GM10248 (cell line): ENCODE results near the gene KAT6B.

Experiments used
- CTCF ChIA-PET: fragments of 300-600 bp; sonication (Branson Sonifier 250); formaldehyde crosslinking; extraction: SDS; loops from one replicate; lab custom pipeline; 2021; ENCODE audit warnings: antibody characterized with exemption; lab: Yijun Ruan, JAX
- POLR2A ChIA-PET: fragments of 350-650 bp; sonication (Branson Sonifier 250); formaldehyde crosslinking; extraction: SDS; loops from one replicate; lab custom pipeline; 2020; ENCODE audit warnings: antibody characterized with exemption; lab: Yijun Ruan, JAX
- DNase-seq: peaks from one replicate; pipeline ENCODE4 v3.0.0; 2012; ENCODE audit errors: extremely low spot score
- TF ChIP-seq, protein P1 (sequence below): IDR thresholded peaks from 2 replicates; pipeline ENCODE4 v1.5.1; 2012; ENCODE audit warnings: mild to moderate bottlenecking, low read depth; ENCODE audit errors: extremely low read depth, missing control alignments, control extremely low read depth

Gene KAT6B

DNA sequence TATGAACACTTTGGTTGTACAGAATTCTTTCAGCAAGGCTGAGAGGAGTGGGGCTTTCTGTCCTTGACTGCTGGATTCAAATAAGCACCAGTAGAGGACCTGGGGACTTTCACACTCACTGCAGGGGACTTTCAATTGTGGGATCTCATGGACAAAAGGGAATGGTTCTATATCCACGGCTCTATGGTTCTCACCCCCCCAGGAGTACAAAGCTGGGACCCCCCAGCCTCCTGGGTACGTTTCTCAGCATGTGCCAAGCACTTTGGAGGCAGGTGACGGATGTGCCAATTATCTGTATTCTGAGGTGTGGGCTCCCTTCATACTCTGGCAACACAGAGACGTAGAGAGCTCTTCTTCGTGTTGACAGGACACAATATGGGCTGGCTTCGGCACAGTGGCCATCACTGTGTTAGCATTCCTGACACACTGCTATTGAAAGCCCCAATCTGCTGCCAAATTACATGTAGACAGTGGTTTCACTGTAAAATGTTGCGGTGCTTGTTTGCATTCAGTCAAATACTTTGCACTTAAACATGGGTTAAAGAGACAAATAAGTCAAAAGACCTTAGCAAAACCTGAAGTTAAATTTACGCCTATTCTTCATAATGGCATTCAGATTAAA is 192.4 kb downstream of the KAT6B start:
- no peak for DNase-seq
- POLR2A ChIA-PET, result no interaction called here
- TF ChIP-seq, protein P1, sequence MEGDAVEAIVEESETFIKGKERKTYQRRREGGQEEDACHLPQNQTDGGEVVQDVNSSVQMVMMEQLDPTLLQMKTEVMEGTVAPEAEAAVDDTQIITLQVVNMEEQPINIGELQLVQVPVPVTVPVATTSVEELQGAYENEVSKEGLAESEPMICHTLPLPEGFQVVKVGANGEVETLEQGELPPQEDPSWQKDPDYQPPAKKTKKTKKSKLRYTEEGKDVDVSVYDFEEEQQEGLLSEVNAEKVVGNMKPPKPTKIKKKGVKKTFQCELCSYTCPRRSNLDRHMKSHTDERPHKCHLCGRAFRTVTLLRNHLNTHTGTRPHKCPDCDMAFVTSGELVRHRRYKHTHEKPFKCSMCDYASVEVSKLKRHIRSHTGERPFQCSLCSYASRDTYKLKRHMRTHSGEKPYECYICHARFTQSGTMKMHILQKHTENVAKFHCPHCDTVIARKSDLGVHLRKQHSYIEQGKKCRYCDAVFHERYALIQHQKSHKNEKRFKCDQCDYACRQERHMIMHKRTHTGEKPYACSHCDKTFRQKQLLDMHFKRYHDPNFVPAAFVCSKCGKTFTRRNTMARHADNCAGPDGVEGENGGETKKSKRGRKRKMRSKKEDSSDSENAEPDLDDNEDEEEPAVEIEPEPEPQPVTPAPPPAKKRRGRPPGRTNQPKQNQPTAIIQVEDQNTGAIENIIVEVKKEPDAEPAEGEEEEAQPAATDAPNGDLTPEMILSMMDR, result no peak
- CTCF ChIA-PET, result interaction anchor here (1.1 to 2.7 kb wide), 4 partner anchors 14 to 280 kb away, joined by 3 to 13 read pairs (median 6); no protein-coding TSS in a partner anchor

DNA sequence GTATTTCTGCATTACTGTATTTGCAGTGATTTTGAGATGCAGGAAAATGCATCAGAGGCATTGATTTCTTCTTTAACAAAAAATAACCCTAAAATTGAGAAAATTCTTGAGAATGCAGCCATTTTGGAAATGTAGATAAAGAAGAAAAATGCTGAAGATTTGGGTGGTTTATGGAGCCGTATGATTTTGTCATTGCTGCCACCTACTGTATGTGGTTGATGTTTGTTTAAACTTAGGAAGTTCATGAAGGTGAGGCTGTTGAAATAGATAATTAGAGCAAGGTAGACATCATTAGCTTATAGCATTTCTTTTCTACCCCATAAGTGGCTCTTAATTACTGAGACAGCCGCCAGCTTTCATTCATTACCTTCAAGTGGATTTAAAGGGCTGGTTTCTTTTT is 193.0 kb downstream of the KAT6B start:
- no peak for DNase-seq
- TF ChIP-seq, protein P1, result peak; percentile 37
- POLR2A ChIA-PET, result no interaction called here
- CTCF ChIA-PET, result interaction anchor here (1.0 to 2.9 kb wide), 16 partner anchors 11 to 776 kb away, joined by 3 to 17 read pairs (median 5); partner anchors contain the start of gene KAT6B

DNA sequence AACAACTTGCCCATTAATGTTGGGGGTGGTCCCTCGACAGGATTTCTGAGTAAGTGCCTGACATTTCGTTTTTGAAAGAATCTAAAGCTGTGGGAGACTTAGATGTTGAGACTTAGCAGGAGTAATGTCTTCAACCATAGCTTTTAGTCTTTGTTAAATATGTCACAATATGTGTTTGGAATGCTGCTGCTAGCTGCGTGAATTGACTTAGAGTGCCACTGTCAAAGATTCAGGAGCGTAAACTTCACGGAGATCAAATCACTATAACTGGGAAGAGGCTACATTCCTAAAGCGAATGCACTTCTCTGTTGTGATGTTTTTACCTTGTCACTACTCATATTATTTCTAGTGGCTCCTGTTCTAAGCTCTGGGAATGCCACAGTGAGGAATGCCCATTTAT is 193.8 kb downstream of the KAT6B start:
- ChIA-PET POLR2A (no interaction called here), CTCF (interaction anchor here (0.7 to 2.9 kb wide), 21 partner anchors 10 to 777 kb away, joined by 3 to 17 read pairs (median 4); partner anchors contain the start of genes COMTD1 and KAT6B)
- no peak for DNase-seq
- TF ChIP-seq, protein P1, result no peak

DNA sequence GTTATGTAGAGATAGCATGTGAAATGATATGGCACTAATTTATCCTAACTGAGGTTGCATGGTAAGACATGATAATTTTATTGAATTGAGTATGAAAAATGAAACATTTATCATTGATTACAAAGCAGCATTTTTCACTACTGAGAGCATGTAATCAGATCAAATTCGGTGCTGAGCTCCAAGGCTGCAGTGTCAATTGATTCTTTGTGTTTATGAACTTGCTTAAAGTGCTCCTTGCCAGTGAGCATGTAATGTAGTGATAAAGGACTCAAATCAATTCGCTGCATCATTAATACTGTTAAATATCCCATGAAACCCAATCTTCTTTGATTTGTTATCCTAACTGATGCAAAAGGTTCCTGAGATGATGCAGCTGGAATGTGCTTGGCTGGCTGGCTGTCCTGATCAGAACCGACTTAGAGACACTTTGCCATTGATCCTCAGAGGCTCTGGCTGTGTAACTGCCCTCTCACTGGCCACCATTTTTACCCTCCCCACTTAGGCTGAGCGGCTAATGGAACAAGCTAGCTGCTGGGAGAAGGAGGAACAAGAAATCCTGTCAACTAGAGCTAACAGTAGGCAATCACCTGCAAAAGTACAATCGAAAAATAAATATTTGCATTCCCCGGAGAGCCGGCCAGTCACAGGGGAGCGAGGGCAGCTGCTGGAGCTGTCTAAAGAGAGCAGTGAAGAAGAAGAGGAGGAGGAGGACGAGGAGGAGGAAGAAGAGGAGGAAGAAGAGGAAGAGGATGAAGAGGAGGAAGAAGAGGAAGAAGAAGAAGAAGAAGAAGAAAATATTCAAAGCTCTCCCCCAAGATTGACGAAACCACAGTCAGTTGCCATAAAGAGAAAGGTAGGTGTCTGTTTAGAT is 195.2 kb downstream of the KAT6B start:
- POLR2A ChIA-PET, result no interaction called here
- DNase-seq, result no peak
- TF ChIP-seq, protein P1, result no peak
- CTCF ChIA-PET, result interaction anchor here (0.8 to 2.9 kb wide), 19 partner anchors 9 to 778 kb away, joined by 3 to 17 read pairs (median 5); partner anchors contain the start of gene COMTD1

DNA sequence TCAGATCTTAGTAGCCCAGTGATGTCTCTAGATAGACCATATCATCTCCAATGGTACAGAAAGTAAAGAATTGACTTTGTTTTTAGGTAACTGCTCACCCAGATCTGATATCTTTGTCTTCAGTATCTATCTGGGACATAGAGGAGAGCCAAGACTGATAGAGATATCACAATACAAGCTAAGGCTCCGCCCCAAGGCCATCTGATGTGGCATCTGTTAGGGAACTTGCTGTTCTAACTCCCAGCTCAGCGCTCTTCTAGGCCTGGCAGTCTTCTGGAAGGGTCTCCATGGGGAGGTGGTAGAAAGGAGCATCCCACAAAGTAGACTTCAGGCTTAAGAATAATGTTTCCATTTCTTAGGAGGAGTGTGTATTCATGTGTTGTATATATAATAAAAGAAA is 196.7 kb downstream of the KAT6B start:
- no peak for DNase-seq
- ChIA-PET POLR2A (no interaction called here), CTCF (interaction anchor here (1.2 to 2.0 kb wide), 3 partner anchors 23 to 779 kb away, joined by 3 to 5 read pairs (median 5); no protein-coding TSS in a partner anchor)
- TF ChIP-seq, protein P1, result no peak

DNA sequence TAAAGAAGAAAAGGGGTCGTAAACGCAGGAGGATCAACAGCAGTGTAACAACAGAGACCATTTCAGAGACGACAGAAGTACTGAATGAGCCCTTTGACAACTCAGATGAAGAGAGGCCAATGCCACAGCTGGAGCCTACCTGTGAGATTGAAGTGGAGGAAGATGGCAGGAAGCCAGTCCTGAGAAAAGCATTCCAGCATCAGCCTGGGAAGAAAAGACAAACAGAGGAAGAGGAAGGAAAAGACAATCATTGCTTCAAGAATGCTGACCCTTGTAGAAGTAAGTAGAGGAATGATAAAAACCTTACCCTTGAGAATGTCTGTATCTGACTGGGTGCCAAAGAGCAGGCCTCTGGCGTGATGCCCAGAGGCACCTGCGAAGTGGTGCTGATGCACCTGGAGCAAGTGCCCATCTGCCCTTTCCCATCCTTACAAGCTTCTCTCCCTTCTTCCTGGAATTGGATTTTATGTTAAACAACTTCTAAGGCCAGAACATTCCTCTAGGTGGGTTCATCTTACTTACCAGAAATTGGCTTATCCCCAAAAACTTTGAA is 198.6 kb downstream of the KAT6B start:
- TF ChIP-seq, protein P1, result no peak
- ChIA-PET CTCF (interaction anchor here (1.0 to 1.5 kb wide), 4 partner anchors 11 to 246 kb away, joined by 3 read pairs; no protein-coding TSS in a partner anchor), POLR2A (no interaction called here)
- no peak for DNase-seq
